NCI-H2227 treated with DMSO at 0.1 percent for 48 hours (cell line): ENCODE results near the gene CNOT3.
"Not testable (repeated sequence)": the region's sequence is repeated elsewhere in the genome, so short reads cannot be mapped to it uniquely, and the experiment has no call there.

Experiments
- DNase-seq: peaks from one replicate; lab custom pipeline; 2025; lab: John Stamatoyannopoulos, UW

The CNOT3 gene

DNA sequence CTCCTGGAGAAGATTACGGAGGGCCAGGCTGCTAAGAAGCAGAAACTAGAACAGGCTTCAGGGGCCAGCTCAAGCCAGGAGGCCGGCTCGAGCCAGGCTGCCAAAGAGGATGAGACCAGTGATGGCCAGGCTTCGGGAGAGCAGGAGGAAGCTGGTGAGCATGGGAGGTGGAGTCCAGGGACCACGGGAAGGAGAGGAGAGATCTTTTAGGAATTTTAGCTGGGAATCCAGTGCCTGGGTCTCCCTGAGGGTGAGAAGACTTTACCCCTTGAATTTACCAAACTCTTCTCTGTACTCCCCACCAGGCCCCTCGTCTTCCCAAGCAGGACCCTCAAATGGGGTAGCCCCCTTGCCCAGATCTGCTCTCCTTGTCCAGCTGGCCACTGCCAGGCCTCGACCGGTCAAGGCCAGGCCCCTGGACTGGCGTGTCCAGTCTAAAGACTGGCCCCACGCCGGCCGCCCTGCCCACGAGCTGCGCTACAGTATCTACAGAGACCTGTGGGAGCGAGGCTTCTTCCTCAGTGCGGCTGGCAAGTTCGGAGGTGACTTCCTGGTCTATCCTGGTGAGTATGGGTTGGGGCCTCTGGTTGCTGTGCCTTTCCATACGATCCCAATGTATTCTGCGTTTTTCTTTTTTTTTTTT is 54.4 kb downstream of the CNOT3 start:
- DNase-seq = no peak

GRCh38 chr19:54193011-54193410 is 55.4 kb downstream of the CNOT3 start:
- no peak for DNase-seq

DNA sequence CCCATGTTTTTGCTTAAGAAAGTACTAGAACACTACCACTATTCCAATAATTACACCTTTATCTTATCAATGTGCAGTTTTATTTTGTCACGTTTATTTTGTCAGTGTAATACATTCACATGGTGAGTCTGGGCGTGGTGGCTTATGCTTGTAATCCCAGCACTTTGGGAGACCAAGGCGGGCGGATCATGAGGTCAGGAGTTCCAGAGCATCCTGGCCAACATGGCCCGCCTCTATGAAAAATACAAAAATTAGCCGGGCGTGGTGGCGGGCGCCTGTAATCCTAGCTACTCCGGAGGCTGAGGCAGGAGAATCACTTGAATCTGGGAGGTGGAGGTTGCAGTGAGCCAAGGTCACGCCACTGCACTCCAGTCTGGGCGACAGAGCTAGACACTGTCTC is 56.9 kb downstream of the CNOT3 start:
- DNase-seq = not testable (repeated sequence)

DNA sequence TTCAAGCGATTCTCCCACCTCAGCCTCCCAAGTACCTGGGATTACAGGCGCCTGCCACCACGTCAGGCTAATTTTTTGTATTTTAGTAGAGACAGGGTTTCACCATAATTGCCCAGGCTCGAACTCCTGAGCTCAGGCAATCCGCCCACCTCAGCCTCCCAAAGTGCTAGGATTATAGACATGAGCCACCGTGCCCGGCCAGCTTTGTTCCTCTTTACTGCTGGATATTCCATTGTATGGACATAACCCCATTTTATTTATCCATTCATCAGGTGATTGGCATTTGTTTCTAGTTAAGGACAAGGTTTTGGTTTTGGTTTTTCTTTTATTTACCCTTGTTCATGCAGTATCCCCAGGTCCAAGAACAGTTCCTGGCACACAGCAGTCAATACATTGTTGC is 59.0 kb downstream of the CNOT3 start:
- DNase-seq = no peak

DNA sequence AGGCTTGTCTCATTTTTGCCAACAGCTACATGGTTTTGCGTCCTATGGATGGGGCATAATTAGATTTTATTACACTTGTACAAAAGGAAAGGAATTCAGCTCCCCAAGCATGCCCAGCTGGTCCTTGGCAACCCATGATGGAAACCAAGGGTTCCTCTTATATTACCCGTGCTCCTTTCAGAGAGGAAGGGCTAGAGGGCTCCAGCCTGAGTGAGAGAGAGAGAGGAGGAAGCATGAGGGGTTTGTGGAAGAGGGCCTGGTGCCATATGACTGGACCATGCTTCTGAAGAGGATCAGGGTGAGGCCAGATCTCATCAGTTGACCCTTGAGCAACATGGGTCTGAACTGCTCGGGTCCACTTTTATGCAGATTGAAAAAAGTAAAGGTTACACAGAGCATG is 59.6 kb downstream of the CNOT3 start:
- no peak for DNase-seq

GRCh38 chr19:54199401-54199800 is 61.8 kb downstream of the CNOT3 start:
- no peak for DNase-seq

GRCh38 chr19:54201172-54201701 is 63.7 kb downstream of the CNOT3 start:
- DNase-seq = no peak

GRCh38 chr19:54201980-54202379 is 64.4 kb downstream of the CNOT3 start:
- no peak for DNase-seq

DNA sequence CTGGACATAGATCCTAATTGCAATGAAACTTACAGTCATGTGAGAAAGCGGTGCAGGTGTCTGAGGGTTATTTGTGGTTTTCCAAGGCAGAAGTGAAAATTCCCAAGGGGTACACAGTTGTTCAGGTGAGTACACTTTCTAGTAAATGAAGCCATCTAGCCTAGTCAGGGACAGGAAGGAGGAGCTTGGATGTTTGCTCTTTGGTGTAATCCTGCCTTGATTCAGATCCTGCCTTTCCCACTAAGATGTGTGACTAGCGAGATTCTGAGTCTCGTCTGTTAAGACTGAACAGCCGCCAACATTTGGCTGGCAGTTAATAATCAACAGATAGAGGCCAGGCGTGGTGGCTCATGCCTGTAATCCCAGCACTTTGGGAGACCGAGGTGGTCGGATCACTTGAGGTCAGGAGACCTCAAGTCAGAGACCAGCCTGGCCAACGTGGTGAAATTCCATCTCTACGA is 65.6 kb downstream of the CNOT3 start:
- no peak for DNase-seq

DNA sequence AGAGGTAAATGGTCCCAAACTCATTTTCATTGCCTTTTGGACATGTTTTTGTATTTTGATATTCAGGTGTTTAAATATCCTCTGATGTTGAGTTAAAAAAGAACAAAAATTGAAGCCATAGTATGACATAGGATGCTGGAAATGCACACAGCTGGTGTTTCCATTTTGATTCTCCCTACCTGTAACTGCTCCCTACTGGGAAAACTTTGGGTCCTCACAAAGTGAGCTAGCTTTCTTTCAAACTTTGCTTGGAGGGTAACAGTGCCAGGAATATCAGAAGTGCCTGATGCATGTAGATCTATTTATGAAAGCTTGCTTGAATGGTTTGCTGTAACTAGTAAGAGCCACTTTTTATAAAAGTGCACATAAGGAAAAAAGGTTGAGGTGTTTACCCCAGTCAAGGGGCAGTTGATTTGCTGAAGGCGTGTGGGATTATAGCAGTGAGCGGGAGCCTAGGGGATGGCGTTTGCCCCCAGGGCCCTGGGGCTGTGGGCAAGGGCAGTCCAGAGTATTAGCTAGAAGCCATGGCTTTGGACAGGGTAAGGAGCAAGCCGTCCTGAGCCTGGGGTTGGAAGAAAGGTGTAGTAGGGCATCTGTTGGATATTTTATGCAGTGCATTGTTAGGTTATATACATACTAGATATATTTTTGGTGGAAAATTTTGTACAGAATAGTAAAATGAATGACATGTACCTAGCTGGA is 67.4 kb downstream of the CNOT3 start:
- DNase-seq = no peak
